SK-N-SH (cell line): ENCODE measurements around the gene DIS3L2.

Experiments
- CTCF ChIP-seq: fragments of 200-600 bp; sonication (generic); IDR thresholded peaks from 2 replicates; pipeline ENCODE4 v1.6.1; 2017; ENCODE audit warnings: antibody characterized with exemption, mild to moderate bottlenecking, moderate library complexity
- EP300 ChIP-seq, 2 experiments: IDR thresholded peaks; 2 replicates each; pipeline versions ENCODE4 v1.4.0 to v1.6.1; 2012; ENCODE audit warnings: borderline replicate concordance in 1 of 2, low read depth in 1 of 2, low read length in 1 of 2
- GABPA ChIP-seq: IDR thresholded peaks from 2 replicates; pipeline ENCODE4 v1.4.0; 2012; ENCODE audit warnings: low read depth, mild to moderate bottlenecking
- JUND ChIP-seq: IDR thresholded peaks from 2 replicates; pipeline ENCODE4 v1.4.0; 2012
- RCOR1 ChIP-seq: fragments of 150-350 bp; IDR thresholded peaks from 2 replicates; pipeline ENCODE4 v1.6.1; 2017; ENCODE audit warnings: antibody characterized with exemption, low read length
- USF2 ChIP-seq: fragments of 150-350 bp; IDR thresholded peaks from 2 replicates; pipeline ENCODE4 v1.6.1; 2017; ENCODE audit warnings: antibody characterized with exemption, low read length, low read depth, borderline replicate concordance

- TF ChIP-seq RCOR1: no peak
- no peak for TF ChIP-seq CTCF
- TF ChIP-seq JUND: no peak
- TF ChIP-seq EP300 (IDR thresholded peaks at IDR 0.05; ENCODE audit: borderline replicate concordance in 1 of 2, low read depth in 1 of 2, low read length in 1 of 2): no peak
- TF ChIP-seq USF2: no peak
- TF ChIP-seq GABPA: no peak
Measured at GRCh38 chr2:232246245-232246644, 284.7 kb downstream of the DIS3L2 start.
